ENCODE results near the gene DPP6. TPM values are rescaled to one million over a fixed set of nuclear protein-coding genes. Genes with fewer than 3 reads are reported as not detected.
A peak's percentile ranks its signal among the peaks of the same experiment; 100 is the strongest.

Gene DPP6
- total RNA-seq, 1 donor from 2014 or later: 1.2 TPM

DNA sequence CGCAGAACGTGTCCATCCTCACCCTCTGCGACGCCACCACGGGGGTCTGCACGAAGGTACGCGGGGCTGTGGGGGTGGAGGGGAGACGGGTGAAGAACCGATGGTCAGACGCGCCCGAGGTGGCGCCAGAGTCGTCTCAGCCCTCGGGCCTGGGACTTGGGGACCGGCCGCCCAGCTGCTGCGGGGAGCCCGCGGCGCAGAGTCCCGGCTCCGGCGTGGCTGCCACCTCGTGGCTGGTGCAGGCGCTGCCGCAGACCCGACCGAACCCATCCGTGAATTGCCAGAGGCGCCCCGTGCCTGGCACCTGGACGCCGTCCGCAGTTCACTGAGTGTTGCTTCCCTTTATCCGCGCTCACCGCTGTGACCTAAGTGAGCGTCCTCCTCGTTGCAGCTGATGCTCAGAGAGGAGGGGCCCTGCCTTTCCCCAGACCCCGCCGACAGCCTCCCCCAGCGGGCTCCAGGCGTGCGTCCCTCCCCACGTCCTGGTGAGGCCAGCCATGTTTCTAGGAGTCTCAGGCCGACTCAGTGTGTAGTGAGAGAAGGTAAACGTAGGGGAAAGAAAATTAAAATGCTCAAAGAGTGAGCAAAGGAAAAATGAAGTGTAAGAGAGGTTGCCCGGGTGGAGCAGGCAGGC is 742.1 kb downstream of the DPP6 start:
- TF ChIP-seq, protein P1, sequence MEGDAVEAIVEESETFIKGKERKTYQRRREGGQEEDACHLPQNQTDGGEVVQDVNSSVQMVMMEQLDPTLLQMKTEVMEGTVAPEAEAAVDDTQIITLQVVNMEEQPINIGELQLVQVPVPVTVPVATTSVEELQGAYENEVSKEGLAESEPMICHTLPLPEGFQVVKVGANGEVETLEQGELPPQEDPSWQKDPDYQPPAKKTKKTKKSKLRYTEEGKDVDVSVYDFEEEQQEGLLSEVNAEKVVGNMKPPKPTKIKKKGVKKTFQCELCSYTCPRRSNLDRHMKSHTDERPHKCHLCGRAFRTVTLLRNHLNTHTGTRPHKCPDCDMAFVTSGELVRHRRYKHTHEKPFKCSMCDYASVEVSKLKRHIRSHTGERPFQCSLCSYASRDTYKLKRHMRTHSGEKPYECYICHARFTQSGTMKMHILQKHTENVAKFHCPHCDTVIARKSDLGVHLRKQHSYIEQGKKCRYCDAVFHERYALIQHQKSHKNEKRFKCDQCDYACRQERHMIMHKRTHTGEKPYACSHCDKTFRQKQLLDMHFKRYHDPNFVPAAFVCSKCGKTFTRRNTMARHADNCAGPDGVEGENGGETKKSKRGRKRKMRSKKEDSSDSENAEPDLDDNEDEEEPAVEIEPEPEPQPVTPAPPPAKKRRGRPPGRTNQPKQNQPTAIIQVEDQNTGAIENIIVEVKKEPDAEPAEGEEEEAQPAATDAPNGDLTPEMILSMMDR (conservative IDR thresholded peaks at IDR 0.05; ENCODE audit: low read depth, low read length): peak; percentile 11
- no peak overlapping the region for H3K4me3 ChIP-seq (ENCODE audit: low read depth, low read length)
- no peak for DNase-seq (ENCODE audit: low read depth)

DNA sequence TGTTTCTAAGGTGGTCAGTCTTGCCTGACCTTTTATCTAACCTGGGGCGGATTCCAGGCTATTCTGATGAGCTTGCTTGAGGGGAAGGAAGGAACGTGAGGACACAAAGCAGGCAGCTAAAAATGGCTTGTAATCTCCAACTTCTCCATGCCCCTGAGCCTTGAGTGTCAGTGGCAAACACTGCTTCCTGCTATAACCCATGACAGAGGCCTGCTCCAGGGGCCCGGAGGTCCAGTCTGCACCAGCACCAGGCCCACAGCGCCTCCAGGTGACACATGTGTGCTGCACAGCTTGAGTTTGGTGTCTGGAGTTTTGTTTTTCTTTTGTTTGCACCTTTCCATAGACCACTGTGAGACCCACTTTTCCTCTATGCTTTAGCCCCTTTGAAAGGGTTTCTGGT is 742.8 kb downstream of the DPP6 start:
- TF ChIP-seq, protein P1 (conservative IDR thresholded peaks at IDR 0.05; ENCODE audit: low read depth, low read length): no peak
- H3K4me3 ChIP-seq (ENCODE audit: low read depth, low read length): no peak overlapping the region
- DNase-seq (ENCODE audit: low read depth): no peak

DNA sequence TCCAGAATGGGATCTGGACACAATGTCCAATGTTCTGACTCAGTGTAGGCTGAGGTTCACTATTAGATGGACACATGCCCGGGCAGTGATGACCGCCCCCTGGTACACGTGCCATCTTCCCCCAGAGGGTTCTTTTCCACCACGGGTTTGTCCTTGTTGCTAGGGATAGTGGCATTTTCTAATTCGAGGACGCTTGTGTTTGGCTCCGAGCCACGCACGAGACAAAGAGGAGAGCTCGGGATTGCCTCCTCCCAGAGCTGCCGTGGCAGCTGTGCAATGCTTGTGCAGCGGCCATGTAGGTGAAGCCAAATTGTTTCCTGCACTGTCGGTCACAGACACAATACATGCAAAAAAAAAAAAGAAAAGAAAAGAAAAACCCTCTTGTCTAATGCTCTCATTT is 743.2 kb downstream of the DPP6 start:
- TF ChIP-seq, protein P1 (conservative IDR thresholded peaks at IDR 0.05; ENCODE audit: low read depth, low read length): no peak
- no peak overlapping the region for H3K4me3 ChIP-seq (ENCODE audit: low read depth, low read length)
- no peak for DNase-seq (ENCODE audit: low read depth)

DNA sequence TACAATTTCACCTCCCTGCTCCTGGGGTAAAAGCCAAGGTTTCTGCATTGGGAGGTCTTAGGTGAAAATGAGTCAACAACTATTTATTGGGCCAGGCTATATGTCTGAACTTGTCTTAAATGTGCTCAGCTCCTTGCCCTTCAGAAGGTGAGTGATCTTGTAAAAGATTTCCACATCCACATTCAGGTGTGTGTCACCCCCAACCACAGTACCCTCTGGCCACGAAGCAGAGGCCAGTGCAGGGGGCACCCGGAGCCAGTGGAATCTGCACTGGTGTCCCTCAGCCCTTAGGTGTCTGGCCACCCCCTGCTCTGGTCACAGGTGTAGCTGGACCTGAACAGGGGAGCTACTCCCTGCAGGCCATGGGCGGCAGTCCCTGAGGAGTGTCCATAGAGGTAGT is 752.3 kb downstream of the DPP6 start:
- TF ChIP-seq, protein P1 (conservative IDR thresholded peaks at IDR 0.05; ENCODE audit: low read depth, low read length): no peak
- H3K4me3 ChIP-seq (ENCODE audit: low read depth, low read length): no peak overlapping the region
- no peak for DNase-seq (ENCODE audit: low read depth)

DNA sequence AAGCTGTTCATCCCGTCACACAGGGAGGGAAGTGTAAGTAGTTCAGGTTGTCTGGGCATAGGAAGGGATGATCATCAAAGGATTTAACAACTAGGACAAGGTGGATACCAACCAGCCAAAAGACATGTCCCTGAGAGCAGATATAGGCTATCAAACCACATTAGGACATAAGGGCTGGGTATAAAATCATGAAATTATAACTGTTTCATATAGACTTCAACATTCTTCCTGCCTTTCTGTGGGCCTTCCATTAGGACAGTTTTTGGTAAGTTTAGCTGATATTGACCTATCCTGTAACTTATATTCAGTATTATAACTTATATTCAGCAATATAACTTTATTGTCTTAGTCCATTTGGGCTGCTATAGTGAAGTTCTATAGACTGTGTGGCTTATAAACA is 759.8 kb downstream of the DPP6 start:
- DNase-seq (ENCODE audit: low read depth): no peak
- TF ChIP-seq, protein P1 (conservative IDR thresholded peaks at IDR 0.05; ENCODE audit: low read depth, low read length): no peak

DNA sequence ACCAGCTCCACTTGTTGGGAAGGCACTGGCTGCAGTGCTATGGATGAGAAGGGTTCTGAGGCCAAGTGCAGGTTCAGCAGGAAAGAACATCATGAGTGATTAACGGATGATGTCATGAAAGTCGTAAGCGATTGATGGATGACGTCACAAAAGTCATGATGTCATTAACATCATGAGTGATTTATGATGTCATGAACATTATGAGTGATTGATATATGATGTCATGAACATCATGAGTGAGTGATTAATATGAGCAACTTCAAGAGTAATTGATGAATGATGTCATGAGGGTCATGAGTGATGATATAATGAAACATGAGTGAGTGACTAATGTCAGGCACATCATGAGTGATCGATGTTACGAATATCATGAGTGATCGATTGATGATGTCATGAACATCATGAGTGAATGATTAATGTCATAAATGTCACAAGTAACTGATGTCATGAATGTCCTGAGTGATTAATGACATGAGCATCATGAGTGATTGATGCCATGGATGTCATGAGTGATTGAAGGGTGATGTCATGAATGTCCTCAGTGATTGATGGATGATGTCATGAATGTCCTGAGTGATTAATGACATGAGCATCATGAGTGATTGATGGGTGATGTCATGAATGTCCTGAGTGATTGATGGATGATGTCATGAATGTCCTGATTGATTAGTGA is 765.2 kb downstream of the DPP6 start:
- DNase-seq (ENCODE audit: low read depth): no peak
- TF ChIP-seq, protein P1 (conservative IDR thresholded peaks at IDR 0.05; ENCODE audit: low read depth, low read length): no peak
- H3K4me3 ChIP-seq (ENCODE audit: low read depth, low read length): no peak overlapping the region

More for the DNA sequence above, 759.8 kb downstream of the DPP6 start:
- H3K4me3 ChIP-seq (ENCODE audit: low read depth, low read length): no peak overlapping the region

DNA sequence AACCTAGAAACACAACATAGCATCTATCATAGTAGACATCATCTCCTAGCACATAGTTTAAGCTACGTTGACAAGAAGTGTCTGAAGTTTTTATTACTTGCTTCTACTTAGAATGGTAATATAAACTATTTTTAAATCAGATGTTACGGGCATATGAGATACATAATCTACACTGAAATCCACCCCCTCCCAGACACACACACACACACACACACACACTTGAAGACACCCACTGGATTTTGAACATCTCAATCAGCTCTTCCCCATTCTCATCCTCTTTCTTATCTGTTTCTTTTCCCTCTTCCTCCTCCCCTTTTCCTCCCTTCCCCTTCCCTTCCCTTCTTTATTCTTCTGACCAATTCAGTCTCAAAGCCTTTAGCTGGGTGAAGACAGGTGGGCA is 774.8 kb downstream of the DPP6 start:
- DNase-seq (ENCODE audit: low read depth): no peak
- no peak overlapping the region for H3K4me3 ChIP-seq (ENCODE audit: low read depth, low read length)
- TF ChIP-seq, protein P1 (conservative IDR thresholded peaks at IDR 0.05; ENCODE audit: low read depth, low read length): no peak
